Uterus (tissue), 2 donors: ENCODE results near the gene SFXN5.

ENCODE experiments used
- CTCF ChIP-seq, 4 experiments: fragments of 200-600 bp in 2 of 4; fragments of 450-650 bp in 2 of 4; sonication (generic) in 2 of 4; IDR thresholded peaks; one replicate each; pipeline ENCODE4 v1.5.1; 2016 to 2019; ENCODE audit warnings: antibody characterized with exemption in 4 of 4, mild to moderate bottlenecking in 2 of 4, moderate library complexity in 1 of 4
- POLR2A ChIP-seq, 2 donors: fragments of 450-650 bp; IDR thresholded peaks; one replicate each; pipeline ENCODE4 v1.6.1; 2016; ENCODE audit warnings: antibody characterized with exemption in 2 of 2, mild to moderate bottlenecking in 1 of 2, moderate library complexity in 1 of 2

GRCh38 chr2:72988041-72988440 lies 83.5 kb downstream of the SFXN5 start:
- TF ChIP-seq CTCF (IDR thresholded peaks at IDR 0.05) (no peak), POLR2A (IDR thresholded peaks at IDR 0.05) (no peak)
